Activated T-cell treated with anti-CD3 and anti-CD28 coated beads, Interleukin-2, amount 50 U/mL, for 1 hour (primary cell): ENCODE data around the gene LMO4.

Experiments
- DNase-seq: peaks from one replicate; pipeline ENCODE4 v3.0.0-alpha.2; 2020

LMO4 gene

DNA sequence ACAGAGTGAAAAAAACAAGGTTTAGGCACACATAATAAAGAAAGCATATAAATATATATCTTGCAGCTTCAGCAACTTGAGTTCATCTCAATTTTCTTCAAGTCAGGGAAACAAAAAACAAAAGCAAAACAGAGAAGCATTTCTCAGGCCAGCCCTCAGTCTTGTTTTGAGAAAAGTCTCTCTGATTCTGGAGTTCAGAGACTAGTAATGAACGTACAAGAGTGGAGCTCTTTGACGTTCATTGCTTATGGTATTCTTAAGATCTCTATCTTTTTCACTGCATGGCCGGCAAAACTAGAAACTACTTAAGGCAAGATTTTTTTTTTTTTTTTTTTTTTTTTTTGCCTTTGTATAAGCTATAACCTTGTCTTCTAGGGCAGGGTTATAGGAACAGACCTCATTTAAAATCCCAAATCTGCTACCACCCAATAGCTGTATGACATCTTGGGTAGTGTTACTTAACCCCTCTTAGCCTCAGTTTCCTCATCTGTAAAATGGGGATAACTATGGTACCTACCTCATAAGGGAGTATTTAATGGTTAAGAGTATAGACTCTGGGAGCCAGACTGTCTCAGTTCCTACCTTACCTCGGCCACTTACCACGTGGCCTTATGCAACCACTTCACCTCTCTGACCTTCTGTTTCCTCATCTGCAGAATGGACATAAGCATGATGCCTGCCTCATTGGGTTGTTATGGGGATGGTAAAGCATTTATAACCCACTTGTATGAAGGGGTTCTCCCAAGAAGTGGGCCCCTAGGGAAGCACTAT is 33.6 kb downstream of the LMO4 start:
- DNase-seq, result no peak

DNA sequence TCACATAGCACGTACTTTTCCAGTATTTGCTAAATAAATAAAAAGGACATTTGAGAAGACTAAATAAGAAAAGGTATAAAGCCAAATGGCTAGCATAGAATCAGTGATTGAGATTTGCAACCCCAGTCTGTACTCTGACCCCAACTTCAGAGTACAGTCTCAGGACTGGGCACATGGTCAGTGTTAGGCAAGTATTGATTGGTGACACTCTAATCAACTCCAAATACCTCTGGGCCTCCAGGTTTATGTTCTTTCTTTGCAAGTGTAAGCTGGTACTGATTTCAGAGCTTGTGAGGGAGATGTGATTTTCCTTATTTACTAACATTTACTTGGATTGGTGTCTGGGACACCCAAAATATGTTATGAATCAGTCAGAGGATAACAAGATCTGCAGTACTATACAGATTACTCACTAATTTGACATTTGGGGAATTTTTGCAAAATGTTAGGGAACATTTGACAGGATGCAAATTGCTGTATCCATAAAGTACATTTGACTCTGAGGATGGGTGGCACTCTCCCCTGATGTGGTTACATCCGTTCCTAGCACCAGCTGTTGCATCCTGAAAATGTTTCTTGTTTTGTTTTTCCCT is 34.2 kb downstream of the LMO4 start:
- no peak for DNase-seq

DNA sequence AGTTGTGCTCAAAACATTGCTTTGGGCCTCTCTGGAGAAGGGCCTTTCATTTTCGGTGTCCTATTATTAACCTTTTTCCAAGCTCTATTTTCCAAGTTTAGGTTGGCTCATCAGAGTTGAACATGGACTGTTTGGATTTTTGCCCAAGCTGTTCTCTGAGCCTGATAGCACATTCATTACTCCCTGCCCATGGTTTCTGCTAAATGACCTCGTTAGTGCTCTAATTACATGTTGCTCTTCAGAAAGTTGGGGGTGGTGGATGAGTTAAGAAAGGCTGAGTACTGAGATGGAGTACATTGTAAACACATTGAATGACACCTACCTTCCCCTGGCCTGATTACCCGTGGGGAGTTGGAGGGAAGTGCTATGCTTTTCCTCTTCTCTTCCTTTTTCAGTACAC is 38.9 kb downstream of the LMO4 start:
- DNase-seq, result no peak

DNA sequence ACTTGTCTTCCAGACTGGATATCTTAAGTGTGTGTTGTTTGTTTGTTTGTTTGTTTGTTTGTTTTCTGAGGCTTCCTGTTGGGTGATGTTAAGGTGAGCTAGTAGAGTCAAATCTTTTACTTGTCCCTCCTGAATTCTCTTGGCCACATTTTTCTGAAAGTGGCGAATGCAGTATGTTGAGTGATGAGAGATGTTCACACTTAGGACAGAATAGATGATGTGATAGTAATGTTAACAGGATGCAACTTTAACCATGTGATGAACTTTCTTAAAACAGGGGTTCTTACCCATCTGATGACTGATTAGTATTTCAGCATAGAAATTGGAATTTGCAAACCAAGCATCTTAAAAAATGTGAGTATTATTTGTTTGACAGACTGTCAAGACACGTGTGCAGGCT is 40.2 kb downstream of the LMO4 start:
- no peak for DNase-seq

DNA sequence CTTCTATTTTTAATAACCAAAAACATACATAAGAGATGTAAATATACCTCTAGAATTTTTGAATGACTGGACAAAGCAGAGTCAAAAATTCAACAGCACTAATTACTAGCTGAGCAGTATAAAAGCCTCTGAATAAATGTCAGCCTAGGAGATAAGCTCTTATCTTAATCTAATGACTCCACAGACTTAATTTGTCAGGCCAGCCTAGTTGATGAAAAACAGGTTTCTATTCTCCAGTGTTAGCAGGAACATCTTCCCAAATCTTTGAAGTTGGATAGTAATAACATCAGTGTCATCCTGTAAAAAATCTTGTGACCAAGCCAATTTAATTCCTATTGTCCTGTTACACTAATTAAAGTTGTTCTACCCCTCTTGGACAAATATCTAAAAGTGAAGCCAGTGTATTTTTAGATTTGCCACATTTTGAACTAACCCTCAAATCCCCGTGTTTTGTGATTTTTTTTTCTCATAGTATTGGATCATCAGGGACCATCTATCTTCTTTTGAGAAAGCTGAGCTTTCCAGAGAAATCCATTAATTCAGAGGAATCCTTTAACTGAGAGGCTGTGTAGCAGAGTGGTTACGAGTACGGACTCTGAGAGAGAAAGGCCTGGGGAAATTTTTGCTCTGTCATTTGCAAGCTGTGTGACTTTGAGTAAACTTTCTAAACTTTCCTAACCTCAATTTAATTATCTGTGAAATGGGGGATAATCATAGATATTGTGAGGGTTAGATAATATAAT is 41.2 kb downstream of the LMO4 start:
- DNase-seq, result no peak

DNA sequence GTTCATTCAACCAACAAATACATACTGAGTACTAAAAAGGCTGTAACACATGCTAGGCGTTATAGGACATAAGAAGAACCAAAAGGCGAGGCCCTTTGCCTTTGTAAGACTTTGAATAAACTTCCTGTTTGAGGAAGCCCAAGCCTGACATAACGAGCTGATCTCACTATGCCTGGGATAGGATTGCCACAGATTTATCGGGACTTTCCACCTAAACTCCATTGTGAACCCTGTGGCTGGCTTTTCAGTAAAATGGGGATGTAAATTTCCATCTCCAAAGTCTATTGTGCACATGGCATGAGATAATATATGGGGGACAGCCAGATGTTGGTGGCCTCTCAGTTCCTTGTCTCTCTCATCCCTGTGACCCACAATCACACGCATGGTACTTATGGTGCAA is 41.9 kb downstream of the LMO4 start:
- no peak for DNase-seq

DNA sequence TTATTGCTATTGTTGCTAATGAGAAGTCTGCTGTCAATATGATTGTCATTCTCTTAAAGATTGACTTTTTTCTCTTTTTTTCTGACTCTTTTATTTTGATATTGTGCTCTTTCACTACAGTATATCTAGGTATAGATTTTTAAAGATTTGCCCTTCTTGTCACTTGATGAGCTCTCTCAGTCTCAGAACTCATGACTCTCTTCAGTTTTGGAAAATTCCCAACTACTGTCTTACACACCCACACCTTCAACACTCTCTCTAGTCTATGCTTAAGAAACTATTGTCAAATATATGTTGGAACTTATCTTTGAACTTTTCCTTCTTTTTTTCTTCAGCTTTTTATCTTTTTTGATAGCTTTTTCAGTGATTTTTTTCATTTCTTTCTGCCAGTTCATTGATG is 50.6 kb downstream of the LMO4 start:
- no peak for DNase-seq

DNA sequence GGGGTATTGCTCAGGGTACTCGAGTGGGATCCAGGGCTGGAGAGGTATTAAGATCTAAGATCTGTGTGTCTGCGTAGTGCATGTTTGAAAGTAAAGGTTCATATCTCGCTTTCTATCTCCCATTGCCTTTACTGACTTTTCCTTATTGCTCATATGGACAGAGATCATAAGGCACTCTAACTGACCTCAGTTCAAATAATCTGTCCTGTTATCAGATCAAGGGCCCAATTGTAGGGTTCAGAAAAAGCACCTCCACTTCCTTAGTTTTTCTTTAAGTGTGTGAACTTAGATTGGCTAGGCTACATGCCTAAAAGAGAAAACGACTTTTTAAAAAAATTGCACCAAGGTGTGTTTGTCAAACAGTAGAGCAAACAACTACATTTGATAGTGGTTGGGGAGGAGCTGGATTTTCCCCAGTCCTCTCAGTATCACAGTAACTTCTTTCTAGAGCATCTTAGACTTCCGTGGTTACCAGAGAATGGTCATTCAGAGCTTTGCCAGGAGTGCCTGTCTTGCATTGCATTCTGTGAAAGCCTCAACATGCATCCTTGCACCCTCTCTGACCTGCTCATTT is 57.6 kb downstream of the LMO4 start:
- no peak for DNase-seq

DNA sequence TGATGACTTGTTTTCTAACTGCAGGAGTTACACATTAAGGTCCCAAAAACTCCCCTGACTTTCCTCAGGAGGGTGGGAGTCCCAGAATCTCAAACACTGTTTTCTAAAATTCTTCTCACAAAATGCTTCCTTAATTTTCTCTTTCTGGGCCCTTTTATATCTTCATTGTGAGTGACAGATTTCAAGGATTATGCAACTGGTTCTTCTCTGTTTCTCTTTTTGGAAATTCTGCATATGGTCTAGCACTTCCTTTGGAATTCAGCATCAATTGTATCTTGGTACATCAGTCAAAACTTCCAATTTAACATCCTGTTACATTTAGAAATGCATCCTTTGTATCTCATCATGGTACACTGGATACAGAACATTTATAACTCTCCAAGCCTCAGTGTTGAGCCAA is 59.7 kb downstream of the LMO4 start:
- no peak for DNase-seq

DNA sequence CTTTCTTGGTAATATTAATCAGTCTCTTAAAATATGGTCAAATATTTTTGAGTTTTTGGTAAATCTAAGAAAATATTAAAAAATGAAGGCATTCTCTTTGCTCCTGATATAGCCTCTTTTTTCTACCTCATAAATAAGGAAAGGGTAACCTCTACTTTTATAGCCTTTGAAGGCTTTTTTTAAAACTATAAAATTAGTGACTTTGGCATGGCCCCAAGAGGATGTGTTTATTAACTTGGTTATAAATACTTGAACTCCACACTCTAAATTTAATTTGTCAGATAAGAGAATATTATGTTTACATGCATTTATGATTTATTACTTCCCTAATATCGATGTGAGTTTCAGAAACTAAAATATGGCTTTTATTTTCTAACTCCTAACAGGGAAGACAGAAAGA is 60.3 kb downstream of the LMO4 start:
- DNase-seq, result no peak

DNA sequence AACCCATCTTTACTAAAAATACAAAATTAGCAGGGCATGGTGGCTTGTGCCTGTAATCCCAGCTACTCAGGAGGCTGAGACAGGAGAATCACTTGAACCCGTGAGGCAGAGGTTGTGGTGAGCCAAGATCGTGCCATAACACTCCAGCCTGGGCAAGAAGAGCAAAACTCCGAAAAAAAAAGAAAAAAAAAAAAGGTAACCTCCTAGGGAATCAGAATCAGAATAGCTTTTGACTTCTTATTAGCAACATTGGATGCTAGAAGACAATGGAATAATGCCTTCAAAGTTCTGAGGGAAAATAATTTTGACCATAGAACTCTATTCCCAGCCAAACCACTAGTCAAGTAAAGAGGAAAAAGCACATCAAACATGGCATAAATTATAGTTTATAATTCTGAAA is 60.9 kb downstream of the LMO4 start:
- no peak for DNase-seq

DNA sequence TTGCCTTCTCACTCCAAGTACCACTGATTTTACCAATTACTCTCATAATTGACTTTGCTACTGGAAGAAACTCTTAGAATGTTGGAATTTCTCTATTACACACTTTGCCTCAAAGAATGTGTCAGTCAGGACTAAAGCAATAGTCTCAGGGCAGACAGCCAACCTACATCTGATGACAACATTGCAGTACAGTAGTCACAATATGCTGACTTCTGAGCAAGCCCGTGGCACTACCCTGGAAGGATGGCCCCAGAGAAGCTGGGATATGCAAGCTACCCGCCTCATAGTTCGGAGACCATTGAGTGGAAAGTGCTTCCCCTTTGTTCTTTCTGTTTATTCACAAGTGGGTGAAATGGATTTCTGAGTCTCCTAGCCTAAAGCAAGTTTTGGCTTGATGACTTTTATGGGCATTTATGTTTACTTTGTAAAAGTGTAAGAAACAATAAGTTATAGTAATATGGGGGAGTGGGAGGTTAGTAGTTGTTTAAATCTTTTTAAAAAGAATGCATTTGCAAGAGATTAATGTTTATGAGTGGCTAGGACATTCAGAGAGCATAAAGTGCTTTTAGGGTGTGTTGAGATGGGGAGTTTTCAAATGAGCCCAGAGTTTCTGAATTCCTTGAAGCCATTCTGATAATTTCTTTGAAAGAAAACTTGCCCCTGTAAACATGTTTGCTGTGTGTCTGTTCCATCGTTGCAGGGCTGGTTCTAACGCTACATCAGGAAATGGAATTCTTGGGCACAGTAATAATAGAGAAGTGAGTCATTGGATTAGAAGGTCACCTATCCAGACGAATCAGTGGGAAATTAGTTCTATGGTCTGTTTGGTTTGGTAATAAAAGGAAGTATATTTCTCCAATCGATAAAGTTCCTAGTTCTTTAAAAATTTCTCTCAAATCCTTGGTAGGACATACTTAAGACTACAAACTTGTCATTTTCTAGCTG is 63.8 kb downstream of the LMO4 start:
- no peak for DNase-seq

DNA sequence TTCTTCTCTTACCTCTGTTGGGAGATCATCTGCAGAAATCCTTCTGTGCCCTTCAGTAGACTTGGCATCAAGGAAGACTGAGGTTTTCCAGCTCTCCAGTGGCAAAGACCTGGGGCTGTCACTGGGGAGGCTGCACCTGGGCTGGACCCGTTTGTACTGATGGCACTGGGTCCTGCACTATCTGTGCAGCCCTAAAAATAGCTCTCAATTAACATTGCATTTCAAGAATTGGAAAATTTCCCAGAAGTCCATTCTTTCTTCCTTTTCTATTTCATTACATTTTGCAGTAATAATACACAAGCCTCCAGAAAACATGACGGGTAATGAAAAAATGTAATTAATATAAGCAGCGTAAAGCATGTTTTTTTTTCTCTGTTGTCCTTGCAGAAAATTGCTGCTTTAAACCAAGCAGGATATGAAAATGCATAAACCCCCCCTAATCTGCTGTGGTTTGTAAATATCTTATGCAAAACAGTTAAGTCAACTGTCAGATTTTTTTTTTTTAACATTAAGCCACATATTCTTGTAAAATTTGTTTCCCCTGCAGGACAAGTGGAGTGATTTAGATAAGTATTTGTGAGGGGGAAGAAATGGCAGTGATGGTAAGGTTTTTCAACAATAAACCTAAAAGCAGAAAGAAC is 64.9 kb downstream of the LMO4 start:
- DNase-seq, result no peak

DNA sequence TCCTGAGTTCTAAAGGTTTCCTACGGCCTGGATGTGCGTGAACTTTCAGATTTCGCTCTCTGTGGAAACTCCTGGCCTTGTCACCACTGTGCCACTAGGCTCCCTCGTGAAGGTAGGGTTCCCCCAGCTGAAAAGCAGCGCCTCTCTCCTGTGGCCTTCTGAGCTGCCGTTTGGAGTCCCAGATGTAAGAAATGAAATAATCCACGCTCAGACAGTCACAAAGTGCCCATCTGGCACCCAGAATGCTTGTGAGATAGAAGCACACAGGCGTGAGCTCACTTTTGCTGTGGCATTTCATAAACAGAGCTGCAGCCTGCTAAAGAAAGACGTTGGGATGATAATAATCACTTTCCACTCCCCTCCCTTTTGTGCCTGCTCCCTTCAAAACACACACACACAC is 65.8 kb downstream of the LMO4 start:
- no peak for DNase-seq

DNA sequence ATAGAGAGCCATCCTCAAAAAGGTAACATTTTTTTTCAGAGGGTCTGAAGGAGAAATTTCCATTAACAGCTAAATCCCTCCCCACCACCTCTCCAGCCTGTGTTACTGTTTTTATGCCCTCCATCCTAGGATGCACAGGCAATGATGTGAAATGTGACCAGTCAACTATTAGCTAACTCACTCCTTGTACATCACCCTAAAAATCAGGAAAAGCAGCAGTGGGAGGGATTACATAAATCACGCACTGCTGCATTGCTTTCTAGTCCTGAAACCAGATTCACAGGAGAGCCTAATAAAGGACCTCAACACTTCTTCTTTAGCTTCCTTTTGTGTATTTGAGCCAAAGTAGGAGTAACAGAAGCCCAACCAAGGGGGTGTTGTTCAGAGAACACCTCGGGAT is 66.3 kb downstream of the LMO4 start:
- no peak for DNase-seq
